IMR-90 (cell line): Measurements from ENCODE around the gene PRDM2. TPM values are rescaled to one million over a fixed set of nuclear protein-coding genes. Genes with fewer than 3 reads are reported as not detected.

Source experiments
- ATAC-seq: fragments of 200-7000 bp; cut with Tn5 transposase; 2 replicates; pipeline ENCODE4 v1.9.1; 2020; ENCODE audit warnings: low read depth, mild to moderate bottlenecking, moderate library complexity
- BruUV-seq: library from RNA; stranded (reverse); fragments of 400-500 nt; replicated peaks from 2 replicates; lab custom pipeline; 2021; lab: Mats Ljungman, UMichigan
- CTCF ChIA-PET: fragments of 300-600 bp; formaldehyde crosslinking; extraction: SDS; loops from one replicate; lab custom pipeline; 2021; ENCODE audit warnings: antibody characterized with exemption; lab: Yijun Ruan, JAX
- POLR2A ChIA-PET: fragments of 300-600 bp; sonication (Branson Sonifier 250); formaldehyde crosslinking; loops from one replicate; lab custom pipeline; 2022; ENCODE audit warnings: antibody characterized with exemption; ENCODE audit not compliant: unreplicated experiment; lab: Charles Lee
- DNase-seq: peaks from one replicate; pipeline ENCODE4 v3.0.0; 2013
- H2AFZ ChIP-seq: replicated peaks from 2 replicates; pipeline ENCODE3; 2013; ENCODE audit warnings: low read length, mild to moderate bottlenecking; ENCODE audit not compliant: poor library complexity
- H2AK5ac ChIP-seq: 2 replicates; pipeline ENCODE4 v1.6.1; 2013; ENCODE audit warnings: low read depth, low read length, inconsistent platforms
- H2AK9ac ChIP-seq: replicated peaks from 2 replicates; pipeline ENCODE3; 2013; ENCODE audit warnings: mild to moderate bottlenecking, low read depth, low read length, moderate library complexity; ENCODE audit not compliant: poor library complexity
- H2BK120ac ChIP-seq: 2 replicates; pipeline ENCODE4 v1.6.1; 2013; ENCODE audit warnings: low read depth, low read length, inconsistent platforms
- H2BK15ac ChIP-seq: 3 replicates; pipeline ENCODE4 v1.6.1; 2013; ENCODE audit warnings: low read depth, low read length, inconsistent platforms
- H2BK20ac ChIP-seq: 2 replicates; pipeline ENCODE4 v1.6.1; 2013; ENCODE audit warnings: low read depth, mild to moderate bottlenecking, inconsistent platforms, low read length, moderate library complexity
- H2BK5ac ChIP-seq: 2 replicates; pipeline ENCODE4 v1.6.1; 2013; ENCODE audit warnings: mild to moderate bottlenecking, low read depth, low read length, inconsistent platforms; ENCODE audit not compliant: poor library complexity, severe bottlenecking
- H3K14ac ChIP-seq: replicated peaks from 2 replicates; pipeline ENCODE4 v1.6.1; 2013; ENCODE audit warnings: low read depth, low read length, inconsistent platforms
- H3K18ac ChIP-seq: 2 replicates; pipeline ENCODE4 v1.6.1; 2013; ENCODE audit warnings: low read depth, low read length, control low read depth
- H3K23ac ChIP-seq: 2 replicates; pipeline ENCODE4 v1.6.1; 2013; ENCODE audit warnings: low read depth, low read length, inconsistent platforms
- H3K27ac ChIP-seq: 2 replicates; pipeline ENCODE4 v1.5.1; 2013; ENCODE audit warnings: mild to moderate bottlenecking, control low read depth, low read length; ENCODE audit not compliant: insufficient read depth
- H3K27me3 ChIP-seq: 2 replicates; pipeline ENCODE4 v1.6.1; 2013; ENCODE audit warnings: low read length; ENCODE audit not compliant: control insufficient read depth, insufficient read depth
- H3K36me3 ChIP-seq: 2 replicates; pipeline ENCODE4 v1.6.1; 2013; ENCODE audit warnings: low read length, mixed read lengths; ENCODE audit not compliant: control insufficient read depth, insufficient read depth
- H3K4ac ChIP-seq: 2 replicates; pipeline ENCODE4 v1.6.1; 2013; ENCODE audit warnings: low read depth, low read length, inconsistent platforms
- H3K4me1 ChIP-seq: 2 replicates; pipeline ENCODE4 v1.6.1; 2013; ENCODE audit warnings: low read length, mixed read lengths; ENCODE audit not compliant: control insufficient read depth, insufficient read depth
- H3K4me2 ChIP-seq: 2 replicates; pipeline ENCODE4 v1.6.1; 2013; ENCODE audit warnings: low read depth, mild to moderate bottlenecking, control low read depth, low read length, moderate library complexity
- H3K4me3 ChIP-seq: 2 replicates; pipeline ENCODE4 v1.5.1; 2013; ENCODE audit warnings: low read depth, mild to moderate bottlenecking, control low read depth, low read length, moderate library complexity; ENCODE audit not compliant: insufficient read depth
- H3K56ac ChIP-seq: 2 replicates; pipeline ENCODE4 v1.6.1; 2013; ENCODE audit warnings: low read length, inconsistent platforms; ENCODE audit not compliant: insufficient read depth; ENCODE audit errors: extremely low read depth
- H3K79me1 ChIP-seq, 2 experiments: 2 replicates each; pipeline ENCODE4 v1.6.1; 2013; ENCODE audit warnings: low read length in 2 of 2, inconsistent platforms in 1 of 2, low read depth in 1 of 2
- H3K9ac ChIP-seq: 2 replicates; pipeline ENCODE4 v1.6.1; 2013; ENCODE audit warnings: low read depth, low read length, control low read depth
- H3K9me1 ChIP-seq: 2 replicates; pipeline ENCODE4 v1.6.1; 2013; ENCODE audit warnings: low read length, inconsistent platforms; ENCODE audit not compliant: insufficient read depth
- H3K9me3 ChIP-seq: 2 replicates; pipeline ENCODE4 v1.6.1; 2013; ENCODE audit warnings: low read length; ENCODE audit not compliant: control insufficient read depth, insufficient read depth
- H4K20me1 ChIP-seq: 2 replicates; pipeline ENCODE4 v1.6.1; 2013; ENCODE audit warnings: low read length, inconsistent platforms; ENCODE audit not compliant: insufficient read depth
- H4K5ac ChIP-seq: 2 replicates; pipeline ENCODE4 v1.6.1; 2013; ENCODE audit warnings: mild to moderate bottlenecking, low read depth, low read length, control low read depth
- H4K8ac ChIP-seq, 2 experiments: 2 replicates each; pipeline ENCODE4 v1.6.1; 2013; ENCODE audit warnings: low read depth in 2 of 2, low read length in 2 of 2, control low read depth in 1 of 2, inconsistent platforms in 1 of 2
- H4K91ac ChIP-seq: 2 replicates; pipeline ENCODE4 v1.6.1; 2013; ENCODE audit warnings: low read depth, low read length, inconsistent platforms; ENCODE audit not compliant: insufficient read depth
- CTCF ChIP-seq: conservative IDR thresholded peaks from 2 replicates; pipeline ENCODE4 v1.5.1; 2012; ENCODE audit warnings: mild to moderate bottlenecking, low read depth, low read length, improper control_type of control experiment
- NFE2L2 ChIP-seq: fragments of 150-350 bp; IDR thresholded peaks from 2 replicates; pipeline ENCODE4 v1.6.1; 2016; ENCODE audit warnings: low read depth, mild to moderate bottlenecking, low read length
- RAD21 ChIP-seq: IDR thresholded peaks from 2 replicates; pipeline ENCODE4 v1.6.1; 2012; ENCODE audit warnings: low read length, improper control_type of control experiment
- WGBS, 2 experiments: methylation state at CpG; one replicate each; pipeline versions ENCODE4 v1.1.5 to v1.1.7; 2013; ENCODE audit warnings: missing lambda C conversion rate in 2 of 2; ENCODE audit not compliant: insufficient read length in 1 of 2; ENCODE audit errors: extremely low coverage in 2 of 2; 5-methylcytosine and 5-hydroxymethylcytosine counted together
- dilution Hi-C: fragments of 300-500 bp; cut with HindIII; formaldehyde crosslinking; loops from one replicate; pipeline ENCODE4 v1.14.3; 2018; ENCODE audit warnings: low sequenced_read_pairs; ENCODE audit not compliant: unreplicated experiment
- in situ Hi-C: fragments of 300-500 bp; cut with MboI; formaldehyde crosslinking; loops from 3 replicates; pipeline ENCODE4 v1.14.3; 2019; ENCODE audit warnings: low sequenced_read_pairs, inconsistent platforms, mixed read lengths
- intact Hi-C: fragments of 100-400 bp; cut with micrococcal nuclease; formaldehyde crosslinking; loops from 2 replicates; pipeline ENCODE4 v1.10.0; 2022
- polyA plus RNA-seq, 3 experiments: library from polyadenylated mRNA; depleted of rRNA; stranded (reverse); fragments of >200 nt; gene quantifications; 2 replicates each; pipeline ENCODE4 v1.2.3, GENCODE V29; 2012; ENCODE audit warnings: low replicate concordance in 1 of 3
- total RNA-seq: library from RNA; depleted of rRNA; stranded (reverse); fragments of >200 nt; gene quantifications from 2 replicates; pipeline ENCODE4 v1.2.3, GENCODE V29; 2012

The PRDM2 gene
- total and polyA plus RNA-seq, 2 of the 4 experiments (the other 2 are of a cell fraction) = 3.4 to 8.9 TPM

DNA sequence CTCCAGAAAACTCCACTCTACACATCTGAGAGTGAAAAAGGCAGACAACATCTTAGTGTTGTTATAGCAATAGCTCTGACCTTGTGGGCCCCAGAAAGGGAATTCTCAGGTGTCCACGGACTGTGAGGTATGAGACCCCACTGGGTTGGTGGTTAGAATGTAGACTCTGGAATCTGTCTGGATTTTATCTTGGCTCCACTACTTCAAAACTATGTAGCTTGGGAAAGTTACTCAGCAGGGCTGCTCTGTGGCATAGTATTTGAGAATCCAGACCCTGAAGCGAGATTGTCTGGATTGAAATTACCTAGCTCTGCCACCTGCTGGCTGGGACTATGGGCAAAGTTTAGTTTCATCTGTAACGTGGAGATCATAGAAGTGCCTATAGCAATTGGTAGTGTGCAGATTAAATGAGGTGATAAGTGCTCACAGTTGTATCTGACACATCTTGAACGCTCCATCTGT is 25.8 kb downstream of the PRDM2 start:
- Histone ChIP-seq H2BK15ac (no peak overlapping the region), H3K9me1 (peaks cover 2% of the 10 kb centered on the region; the same call in 1 of the 2 replicates), H3K27ac (no peak overlapping the region), H2AK5ac (no peak overlapping the region), H3K79me1 (peaks cover 3 to 13% of the 10 kb centered on the region in 2 experiments; a peak in 2 of 4 replicates), H3K9ac (no peak overlapping the region), H4K91ac (no peak overlapping the region), H2BK5ac (no peak overlapping the region), H3K4ac (no peak overlapping the region), H4K20me1 (no peaks in the 10 kb centered on the region), H4K8ac (no peak overlapping the region), H3K36me3 (no peaks in the 10 kb centered on the region), H2BK20ac (no peak overlapping the region), H3K9me3 (no peaks in the 10 kb centered on the region), H3K27me3 (no peaks in the 10 kb centered on the region), H2AFZ (no peak overlapping the region), H2BK120ac (no peak overlapping the region), H3K23ac (no peak overlapping the region), H3K18ac (no peak overlapping the region), H3K4me2 (no peak overlapping the region), H3K56ac (no peak overlapping the region), H3K4me1 (peaks cover 4% of the 10 kb centered on the region; the same call in 1 of the 2 replicates), H3K14ac (no peak overlapping the region), H4K5ac (no peak overlapping the region), H2AK9ac (no peak overlapping the region), H3K4me3 (no peak overlapping the region)
- no TSS peak for BruUV-seq
- POLR2A ChIA-PET = no interaction called here
- ATAC-seq (peak; percentile 32; the same call in 1 of the 2 replicates), DNase-seq (peak; percentile 25)
- CTCF ChIA-PET = interaction anchor here (1.6 kb wide), 1 partner anchor 10 kb away, joined by 5 read pairs; no protein-coding TSS in a partner anchor
- TF ChIP-seq RAD21 = 0 out of 2 replicates have a peak, but pooled peaks have one; percentile 13
- TF ChIP-seq CTCF = 0 out of 2 replicates have a peak, but pooled peaks have one; percentile 25
- TF ChIP-seq NFE2L2 = no peak
- dilution Hi-C loops = no loop called here
- 79% methylated on average over 2 of the region's 4 CpGs; no CpG with 5 or more reads in 1 of the 2 experiments for WGBS, 2 experiments
- in situ Hi-C loops = no loop called here
- intact Hi-C loops = no loop called here
